Psoas muscle (tissue), 8 donors: ENCODE measurements around the gene TACC3. TPM values are rescaled to one million over a fixed set of nuclear protein-coding genes. Genes with fewer than 3 reads are reported as not detected.
A peak's percentile ranks its signal among the peaks of the same experiment; 100 is the strongest.

ENCODE experiments used
- ATAC-seq, 4 donors: fragments of 200-7000 bp; cut with Tn5 transposase; one replicate each; pipeline ENCODE4 v1.9.1; 2020; ENCODE audit warnings: moderate library complexity in 3 of 4, mild to moderate bottlenecking in 2 of 4
- DNase-seq, 2 donors: peaks; one replicate each; pipeline ENCODE4 v3.0.0-alpha.2; 2020
- H3K27ac ChIP-seq: fragments of 200-600 bp; one replicate; pipeline ENCODE4 v1.8.0; 2022
- H3K27me3 ChIP-seq, 3 donors: fragments of 200-600 bp in 1 of 3; one replicate each; pipeline versions ENCODE4 v1.6.1 to v1.8.0; 2013 to 2022; ENCODE audit warnings: low read length in 2 of 3, mild to moderate bottlenecking in 2 of 3, moderate library complexity in 1 of 3; ENCODE audit not compliant: insufficient read depth in 3 of 3
- H3K36me3 ChIP-seq, 2 donors: fragments of 200-600 bp in 1 of 2; one replicate each; pipeline versions ENCODE4 v1.6.1 to v1.8.0; 2013 to 2022; ENCODE audit warnings: low read depth in 1 of 2, mild to moderate bottlenecking in 1 of 2, moderate library complexity in 1 of 2; ENCODE audit not compliant: insufficient read depth in 1 of 2
- H3K4me1 ChIP-seq: fragments of 200-600 bp; one replicate; pipeline ENCODE4 v1.8.0; 2022
- H3K4me3 ChIP-seq: fragments of 200-600 bp; one replicate; pipeline ENCODE4 v1.8.0; 2022; ENCODE audit warnings: mild to moderate bottlenecking
- H3K9me3 ChIP-seq: fragments of 200-600 bp; one replicate; pipeline ENCODE4 v1.8.0; 2022
- WGBS, 3 donors: extraction: QIAGEN DNeasy Blood & Tissue Kit; methylation state at CpG; one replicate each; pipeline versions ENCODE4 v1.1.6 to v1.1.7; 2013; 5-methylcytosine and 5-hydroxymethylcytosine counted together
- intact Hi-C, 2 donors: fragments of 100-400 bp; cut with DNase I; formaldehyde crosslinking; loops; one replicate each; pipeline versions ENCODE4 v1.11.0 to v1.14.2; 2022
- polyA plus RNA-seq, 3 donors: library from polyadenylated mRNA; stranded (reverse); fragments of 200-250 nt; gene quantifications; one replicate each; pipeline ENCODE4 v1.2.3, GENCODE V29; 2013
- total RNA-seq, 4 donors: library from RNA; stranded (reverse); fragmentation: NEBNext Ultra II Directional in 2 of 4; extraction: Animal tissue kit (Norgen Biotek cat#: 25700) in 2 of 4; gene quantifications; one replicate each; pipeline versions ENCODE4 v1.2.1 to v1.2.4, GENCODE V29; 2021 to 2023
- TF ChIP-seq, protein P1 (sequence below): fragments of 200-600 bp; IDR thresholded peaks from one replicate; pipeline ENCODE4 v1.8.0; 2022; ENCODE audit warnings: antibody characterized with exemption
- donor health status: healthy with polysubstance abuse.
- donor health status: DM: no; HTN: no; CAD: no; lungs with moderate emphysema.
- donor health status: Bipolar disorder and iron deficiency.
- donor health status: healthy.
- donor health status: DM: yes; HTN: yes; CAD: no.
- donor health status: DM: no; HTN: no; CAD: no.
- donor health status: DM: no; HTN: no; CAD: no.
- donor health status: DM: yes; HTN: yes; CAD: no.

TACC3 gene
- total and polyA plus RNA-seq, 7 donors: 2.2 to 4.8 (median 2.9) TPM

DNA sequence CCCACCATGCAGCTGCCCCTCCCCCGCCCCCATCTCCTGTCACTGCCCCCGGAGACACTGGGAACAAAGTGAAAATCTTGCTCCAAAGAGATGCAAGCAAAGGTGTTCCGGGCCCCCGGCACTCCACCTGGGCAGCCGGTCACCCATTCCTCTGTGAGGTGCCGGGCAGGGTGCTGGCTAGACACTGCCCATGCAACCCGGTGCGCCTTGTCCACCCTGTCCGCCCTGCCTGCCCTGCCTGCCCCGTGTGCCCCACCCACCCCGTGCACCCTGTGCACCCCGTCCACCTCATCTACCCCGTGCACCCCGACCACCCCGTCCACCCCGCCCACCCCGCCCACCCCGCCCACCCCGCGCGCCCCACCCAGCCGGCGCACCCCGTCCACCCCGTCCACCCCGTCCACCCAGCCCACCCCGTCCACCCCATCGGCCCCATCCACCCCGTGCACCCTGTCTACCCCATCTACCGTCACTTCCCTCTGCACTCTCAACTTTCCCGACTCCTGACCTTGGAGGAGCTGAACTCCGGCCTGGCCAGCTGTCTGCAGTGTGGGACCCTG lies 39.9 kb downstream of the TACC3 start:
- DNase-seq (no peak), ATAC-seq (no peak)
- TF ChIP-seq, protein P1, sequence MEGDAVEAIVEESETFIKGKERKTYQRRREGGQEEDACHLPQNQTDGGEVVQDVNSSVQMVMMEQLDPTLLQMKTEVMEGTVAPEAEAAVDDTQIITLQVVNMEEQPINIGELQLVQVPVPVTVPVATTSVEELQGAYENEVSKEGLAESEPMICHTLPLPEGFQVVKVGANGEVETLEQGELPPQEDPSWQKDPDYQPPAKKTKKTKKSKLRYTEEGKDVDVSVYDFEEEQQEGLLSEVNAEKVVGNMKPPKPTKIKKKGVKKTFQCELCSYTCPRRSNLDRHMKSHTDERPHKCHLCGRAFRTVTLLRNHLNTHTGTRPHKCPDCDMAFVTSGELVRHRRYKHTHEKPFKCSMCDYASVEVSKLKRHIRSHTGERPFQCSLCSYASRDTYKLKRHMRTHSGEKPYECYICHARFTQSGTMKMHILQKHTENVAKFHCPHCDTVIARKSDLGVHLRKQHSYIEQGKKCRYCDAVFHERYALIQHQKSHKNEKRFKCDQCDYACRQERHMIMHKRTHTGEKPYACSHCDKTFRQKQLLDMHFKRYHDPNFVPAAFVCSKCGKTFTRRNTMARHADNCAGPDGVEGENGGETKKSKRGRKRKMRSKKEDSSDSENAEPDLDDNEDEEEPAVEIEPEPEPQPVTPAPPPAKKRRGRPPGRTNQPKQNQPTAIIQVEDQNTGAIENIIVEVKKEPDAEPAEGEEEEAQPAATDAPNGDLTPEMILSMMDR: no peak
- Histone ChIP-seq H3K27me3 (peaks cover 0 to 4% (median 3%) of the 10 kb centered on the region in 3 donors), H3K9me3 (no peaks in the 10 kb centered on the region), H3K4me3 (no peak overlapping the region), H3K36me3 (no peaks in the 10 kb centered on the region), H3K27ac (no peak overlapping the region), H3K4me1 (peaks cover 3% of the 10 kb centered on the region)
- 64 to 71% (median 66%) methylated on average over 22 to 32 of the region's 32 CpGs for WGBS, 3 donors
- intact Hi-C loops: no loop called here

GRCh38 chr4:1762264-1763010 lies 41.1 kb downstream of the TACC3 start:
- peaks cover 0 to 6% (median 4%) of the 10 kb centered on the region in 3 donors for H3K27me3 ChIP-seq
- H3K9me3 ChIP-seq: no peaks in the 10 kb centered on the region
- H3K4me1 ChIP-seq: peaks cover 3% of the 10 kb centered on the region
- WGBS, 3 donors: 85 to 88% (median 85%) methylated on average over 20 of the region's 20 CpGs
- H3K27ac ChIP-seq: no peak overlapping the region
- ATAC-seq: no peak
- DNase-seq: no peak
- TF ChIP-seq, protein P1: no peak
- intact Hi-C loops: no loop called here
- H3K36me3 ChIP-seq: no peaks in the 10 kb centered on the region
- no peak overlapping the region for H3K4me3 ChIP-seq

- TF ChIP-seq, protein P1: no peak
- peak overlapping the region; percentile 48 for H3K4me3 ChIP-seq
- H3K27me3 ChIP-seq: peaks cover 0 to 9% (median 6%) of the 10 kb centered on the region in 3 donors
- H3K9me3 ChIP-seq: no peaks in the 10 kb centered on the region
- ATAC-seq: peak in 2 of 4 donors; percentile 9 to 14
- H3K4me1 ChIP-seq: peaks cover 3% of the 10 kb centered on the region
- intact Hi-C loops: no loop called here
- H3K27ac ChIP-seq: no peak overlapping the region
- no peak for DNase-seq
- no peaks in the 10 kb centered on the region for H3K36me3 ChIP-seq
- WGBS, 3 donors: 19 to 40% (median 25%) methylated on average over 26 to 31 of the region's 31 CpGs
Observed at GRCh38 chr4:1763070-1763549, 41.8 kb downstream of the TACC3 start.

GRCh38 chr4:1763550-1764080 lies 42.3 kb downstream of the TACC3 start:
- DNase-seq (no peak), ATAC-seq (peak; percentile 46 to 77 (median 60))
- H3K4me3 ChIP-seq: peak overlapping the region; percentile 48
- H3K36me3 ChIP-seq: no peaks in the 10 kb centered on the region
- intact Hi-C loops: no loop called here
- H3K9me3 ChIP-seq: no peaks in the 10 kb centered on the region
- WGBS, 3 donors: 15 to 33% (median 21%) methylated on average over 17 to 36 of the region's 36 CpGs
- TF ChIP-seq, protein P1: no peak
- H3K27ac ChIP-seq: no peak overlapping the region
- peaks cover 0 to 15% (median 9%) of the 10 kb centered on the region in 3 donors for H3K27me3 ChIP-seq
- H3K4me1 ChIP-seq: peaks cover 3% of the 10 kb centered on the region
